ENCODE data around the gene MRPL23. TPM values are rescaled to one million over a fixed set of nuclear protein-coding genes. Genes with fewer than 3 reads are reported as not detected.

Gene MRPL23
- total RNA-seq, 1 experiment from 2014 or later, result 109 TPM

DNA sequence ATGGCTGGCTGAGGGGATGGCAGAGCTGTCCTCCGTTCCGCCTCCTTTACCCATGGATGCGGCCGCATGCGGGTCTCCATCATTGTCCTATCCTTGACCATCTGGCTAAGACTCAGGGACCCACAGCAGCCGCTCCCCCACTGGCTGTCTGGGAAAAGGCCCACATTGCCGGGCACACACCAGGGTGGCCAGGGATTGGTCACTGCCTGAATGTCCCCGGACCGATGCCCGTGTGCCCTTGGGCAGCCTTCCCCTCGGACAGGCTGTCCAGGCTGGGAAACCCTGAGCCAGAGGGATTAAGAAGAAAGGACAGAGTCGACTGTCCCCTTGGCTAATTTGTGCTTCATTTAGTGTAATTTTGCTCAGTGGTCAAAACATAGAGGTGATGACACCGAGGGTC is 28.1 kb downstream of the MRPL23 start:
- intact Hi-C loops (cut with micrococcal nuclease), result no loop called here
- no peak overlapping the region for H3K9ac ChIP-seq (ENCODE audit: low read length)
- H2AFZ ChIP-seq (ENCODE audit: low read depth, low read length, poor library complexity, severe bottlenecking), result no peak overlapping the region
- DNase-seq (ENCODE audit: low read depth, low spot score) (no peak), ATAC-seq (no peak)
- no peaks in the 10 kb centered on the region for H3K9me2 ChIP-seq (ENCODE audit: insufficient read depth)
- H3K9me3 ChIP-seq (ENCODE audit: control insufficient read depth in 1 of 2, insufficient read depth in 1 of 2, low read depth in 1 of 2, low read length in 2 of 2), result no peaks in the 10 kb centered on the region
- H3K36me3 ChIP-seq (ENCODE audit: control insufficient read depth in 1 of 2, insufficient read depth in 2 of 2, low read length in 2 of 2), result no peaks in the 10 kb centered on the region
- H3K4me2 ChIP-seq (ENCODE audit: low read length), result no peak overlapping the region
- H3K4me1 ChIP-seq (ENCODE audit: control insufficient read depth in 1 of 2, insufficient read depth in 2 of 2, low read length in 2 of 2), result no peaks in the 10 kb centered on the region
- POLR2A ChIA-PET, result no interaction called here
- no peaks in the 10 kb centered on the region for H4K20me1 ChIP-seq (ENCODE audit: insufficient read depth)
- BruUV-seq (replicated peaks), result no TSS peak
- H3K27me3 ChIP-seq (ENCODE audit: insufficient read depth, low read length), result no peaks in the 10 kb centered on the region
- CTCF ChIA-PET, result no interaction called here
- H3K27ac ChIP-seq (ENCODE audit: low read depth, low read length), result no peak overlapping the region
- TF ChIP-seq ELF1 (IDR thresholded peaks at IDR 0.05; ENCODE audit: borderline replicate concordance, low read depth), result no peak
- TF ChIP-seq CEBPB (IDR thresholded peaks at IDR 0.05; ENCODE audit: low read depth), result no peak
- TF ChIP-seq, protein P1, sequence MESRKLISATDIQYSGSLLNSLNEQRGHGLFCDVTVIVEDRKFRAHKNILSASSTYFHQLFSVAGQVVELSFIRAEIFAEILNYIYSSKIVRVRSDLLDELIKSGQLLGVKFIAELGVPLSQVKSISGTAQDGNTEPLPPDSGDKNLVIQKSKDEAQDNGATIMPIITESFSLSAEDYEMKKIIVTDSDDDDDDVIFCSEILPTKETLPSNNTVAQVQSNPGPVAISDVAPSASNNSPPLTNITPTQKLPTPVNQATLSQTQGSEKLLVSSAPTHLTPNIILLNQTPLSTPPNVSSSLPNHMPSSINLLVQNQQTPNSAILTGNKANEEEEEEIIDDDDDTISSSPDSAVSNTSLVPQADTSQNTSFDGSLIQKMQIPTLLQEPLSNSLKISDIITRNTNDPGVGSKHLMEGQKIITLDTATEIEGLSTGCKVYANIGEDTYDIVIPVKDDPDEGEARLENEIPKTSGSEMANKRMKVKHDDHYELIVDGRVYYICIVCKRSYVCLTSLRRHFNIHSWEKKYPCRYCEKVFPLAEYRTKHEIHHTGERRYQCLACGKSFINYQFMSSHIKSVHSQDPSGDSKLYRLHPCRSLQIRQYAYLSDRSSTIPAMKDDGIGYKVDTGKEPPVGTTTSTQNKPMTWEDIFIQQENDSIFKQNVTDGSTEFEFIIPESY (IDR thresholded peaks at IDR 0.05; ENCODE audit: extremely low read depth, insufficient replicate concordance, low read length), result no peak
- no peak for TF ChIP-seq POLR2AphosphoS5 (IDR thresholded peaks at IDR 0.05; ENCODE audit: low read depth, low read length)
- TF ChIP-seq, protein P2, sequence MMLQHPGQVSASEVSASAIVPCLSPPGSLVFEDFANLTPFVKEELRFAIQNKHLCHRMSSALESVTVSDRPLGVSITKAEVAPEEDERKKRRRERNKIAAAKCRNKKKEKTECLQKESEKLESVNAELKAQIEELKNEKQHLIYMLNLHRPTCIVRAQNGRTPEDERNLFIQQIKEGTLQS (IDR thresholded peaks at IDR 0.05), result no peak
- TF ChIP-seq SIN3A (IDR thresholded peaks at IDR 0.05; ENCODE audit: low read depth), result no peak
- TF ChIP-seq EZH2 (IDR thresholded peaks at IDR 0.05), result no peak
- TF ChIP-seq POLR2A (IDR thresholded peaks at IDR 0.05; ENCODE audit: borderline replicate concordance, extremely low read depth, insufficient read depth, insufficient read length), result no peak
- no peak for TF ChIP-seq YY1 (IDR thresholded peaks at IDR 0.05; ENCODE audit: extremely low read depth, insufficient replicate concordance, low read depth, low read length)
- no peak for TF ChIP-seq SRF (IDR thresholded peaks at IDR 0.05; ENCODE audit: low read depth)
- no peak for TF ChIP-seq ZFX (IDR thresholded peaks at IDR 0.05)
- TF ChIP-seq EZH2phosphoT487 (IDR thresholded peaks at IDR 0.05; ENCODE audit: borderline replicate concordance), result no peak
- no peak overlapping the region for H3K4me3 ChIP-seq (replicated peaks in 1 of 2; ENCODE audit: low read depth in 1 of 2, low read length in 2 of 2)
- RAD21 ChIA-PET (ENCODE audit: low non-redundant PET in 1 of 2, low total read pairs in 2 of 2, uncharacterized antibody in 2 of 2, unreplicated experiment in 2 of 2), result no interaction called here
- no peaks in the 10 kb centered on the region for H3K79me2 ChIP-seq (ENCODE audit: insufficient read depth, low read length)

Measured in HCT116 (cell line).